Measurements from ENCODE around the gene KLHL29. TPM values are rescaled to one million over a fixed set of nuclear protein-coding genes. Genes with fewer than 3 reads are reported as not detected.
A peak's percentile ranks its signal among the peaks of the same experiment; 100 is the strongest.

KLHL29 gene
- total RNA-seq, 1 donor from 2014 or later = 2.3 TPM

DNA sequence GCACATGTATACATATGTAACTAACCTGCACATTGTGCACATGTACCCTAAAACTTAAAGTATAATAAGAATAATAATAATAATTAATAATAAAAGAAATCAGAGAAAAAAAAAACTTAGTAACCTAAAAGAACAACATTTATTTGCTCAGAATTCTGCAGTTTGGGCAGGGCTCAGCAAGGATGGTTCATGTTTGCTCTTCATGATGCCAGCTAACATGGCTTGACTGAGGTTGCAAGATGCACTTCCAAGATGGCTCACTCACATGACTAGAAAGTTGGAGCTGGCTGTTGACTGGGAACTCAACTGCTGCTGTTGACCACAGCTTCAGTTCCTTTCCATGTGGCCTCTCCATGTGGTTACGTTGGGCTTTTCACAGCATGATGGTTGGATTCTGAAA, 56.4 kb downstream of the KLHL29 start:
- no peak for DNase-seq (ENCODE audit: low spot score)
- ATAC-seq = no peak

DNA sequence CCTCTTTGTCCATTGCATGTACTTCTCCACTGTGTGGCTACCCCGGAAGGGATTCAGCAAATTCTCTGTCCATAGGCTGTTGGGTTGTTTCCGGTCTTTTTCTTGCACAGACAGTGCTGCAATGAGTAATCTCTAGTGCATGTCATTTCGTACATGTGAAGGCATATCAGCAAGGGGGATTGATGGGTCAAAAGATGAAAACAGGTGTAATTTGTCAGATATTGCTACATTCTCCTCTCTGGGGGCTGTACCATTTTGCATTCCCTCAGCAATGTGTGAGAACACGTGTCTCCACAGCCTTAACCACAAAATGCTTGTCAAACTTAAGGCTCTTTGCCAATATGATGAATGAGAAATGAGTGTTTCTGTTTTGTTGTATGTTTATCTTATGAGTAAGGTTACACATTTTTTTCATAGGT, 60.5 kb downstream of the KLHL29 start:
- no peak for DNase-seq (ENCODE audit: low spot score)
- no peak for ATAC-seq

DNA sequence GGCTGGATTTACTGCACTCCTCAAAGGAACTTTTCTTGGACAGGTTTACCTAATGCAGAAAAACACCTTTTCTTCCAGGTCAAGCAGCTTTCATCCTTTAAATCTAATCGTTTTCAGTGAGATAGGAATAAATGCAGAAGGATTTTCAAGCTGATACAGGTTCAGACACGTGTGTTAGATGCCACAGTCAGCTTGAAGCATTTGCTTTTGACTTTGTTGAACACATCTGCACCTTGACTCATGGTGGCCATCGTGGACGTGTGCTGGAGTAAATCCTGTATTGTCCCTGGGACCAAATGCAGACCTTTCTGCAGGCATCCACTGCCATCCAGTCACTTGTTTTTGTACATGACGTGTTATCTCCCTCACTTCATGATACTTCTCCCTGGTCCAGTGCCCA, 61.9 kb downstream of the KLHL29 start:
- no peak for ATAC-seq
- DNase-seq (ENCODE audit: low spot score) = no peak

DNA sequence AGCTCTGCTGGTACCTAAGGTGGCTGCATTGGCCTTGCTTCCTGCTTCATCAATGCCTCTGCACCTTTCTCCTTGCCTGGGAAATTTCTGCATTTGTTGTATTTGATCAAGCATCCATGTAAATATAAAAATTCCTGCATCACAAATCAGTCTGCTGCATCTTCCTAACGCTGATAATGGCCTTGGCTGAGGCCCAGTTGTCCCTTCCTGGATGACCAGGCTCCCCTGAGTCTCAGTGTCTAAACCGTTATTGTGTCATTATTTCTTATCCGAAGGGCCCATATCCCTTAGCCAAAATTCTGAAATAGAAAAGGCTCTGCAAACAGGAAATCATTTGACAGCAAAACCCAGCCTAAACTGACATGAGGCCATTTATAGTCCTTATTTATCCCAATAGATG, 62.4 kb downstream of the KLHL29 start:
- no peak for ATAC-seq
- DNase-seq (ENCODE audit: low spot score) = no peak

DNA sequence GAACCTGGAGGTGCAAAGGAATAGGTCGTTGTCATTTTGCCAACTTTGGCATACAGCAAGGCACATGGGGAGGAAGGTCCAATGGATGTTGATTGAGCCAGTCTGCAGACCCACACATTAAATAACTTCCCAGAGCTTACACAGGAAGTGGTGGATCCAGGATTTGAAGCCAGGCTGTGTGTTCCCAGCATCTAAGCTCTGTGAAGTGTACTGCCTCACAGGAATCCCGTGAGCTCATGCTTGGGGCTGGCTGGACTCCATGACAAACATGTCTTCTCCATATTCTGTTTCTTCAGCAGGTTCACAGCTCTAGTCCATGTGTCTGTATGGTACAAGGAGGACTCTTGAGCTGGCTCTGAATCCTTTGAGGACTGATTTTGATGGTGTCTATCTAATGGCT, 63.9 kb downstream of the KLHL29 start:
- DNase-seq (ENCODE audit: low spot score) (no peak), ATAC-seq (no peak)

DNA sequence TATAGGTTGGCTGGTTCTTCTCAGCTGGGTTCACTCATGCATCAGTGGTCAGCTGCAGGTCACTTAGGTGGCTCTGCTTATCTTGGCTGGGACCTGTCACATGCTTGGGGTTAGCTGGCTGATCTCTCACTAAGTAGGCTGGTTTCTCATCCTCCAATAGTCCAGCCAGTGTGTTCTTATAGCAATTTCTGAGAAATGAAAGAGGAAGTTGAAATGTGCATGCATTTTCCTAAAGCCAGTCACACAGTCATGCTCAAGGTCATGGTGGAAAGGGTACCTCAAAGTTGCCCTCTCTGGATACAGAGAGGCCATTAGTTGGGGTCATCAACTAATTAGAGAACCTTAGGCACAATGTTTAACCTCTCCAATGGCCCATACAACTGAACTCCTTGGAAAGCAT, 64.4 kb downstream of the KLHL29 start:
- DNase-seq (ENCODE audit: low spot score) (no peak), ATAC-seq (peak; percentile 23)

DNA sequence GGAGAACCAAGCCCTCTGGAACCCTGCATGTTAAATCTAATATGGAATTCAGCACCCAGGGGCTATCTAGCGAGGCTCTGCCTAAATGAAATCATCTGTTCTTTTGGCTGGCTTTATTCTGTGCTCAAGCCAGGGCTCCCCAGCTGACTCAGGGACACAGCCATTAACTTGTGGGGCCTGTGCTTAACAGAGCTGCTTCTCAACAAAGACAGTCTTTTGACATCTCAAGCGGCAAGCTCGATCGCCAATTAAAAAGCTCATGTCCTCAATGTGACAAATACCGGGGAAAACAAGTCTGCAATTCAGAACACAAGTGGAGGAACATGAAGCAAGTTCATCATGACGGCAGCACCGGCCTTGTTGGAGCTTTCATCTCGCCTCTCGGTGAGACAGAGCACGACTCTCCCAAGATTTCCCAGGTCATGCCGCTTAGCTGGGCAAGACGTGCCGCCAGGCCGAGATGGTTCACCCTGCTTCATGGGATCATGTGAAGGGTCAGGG, 64.9 kb downstream of the KLHL29 start:
- DNase-seq (ENCODE audit: low spot score) (no peak), ATAC-seq (no peak)

DNA sequence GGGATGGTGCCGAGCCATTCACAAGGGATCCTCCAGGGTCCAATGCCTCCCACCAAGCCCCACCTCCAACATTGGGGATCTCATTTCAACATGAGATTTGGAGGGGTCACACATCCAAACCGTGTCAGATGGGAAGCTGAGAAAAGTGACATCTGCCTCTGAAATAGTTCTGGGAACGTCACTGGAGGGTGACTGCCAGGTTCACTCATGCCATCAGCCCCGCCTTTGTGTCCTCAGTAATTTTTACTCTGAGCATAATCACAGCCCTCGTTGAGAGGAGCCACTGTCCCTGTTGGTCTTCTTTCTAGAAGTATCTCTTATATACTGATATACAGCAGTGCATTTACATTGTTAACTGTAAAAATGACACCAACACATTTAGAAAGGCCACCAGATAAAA, 67.4 kb downstream of the KLHL29 start:
- DNase-seq (ENCODE audit: low spot score) (no peak), ATAC-seq (no peak)

DNA sequence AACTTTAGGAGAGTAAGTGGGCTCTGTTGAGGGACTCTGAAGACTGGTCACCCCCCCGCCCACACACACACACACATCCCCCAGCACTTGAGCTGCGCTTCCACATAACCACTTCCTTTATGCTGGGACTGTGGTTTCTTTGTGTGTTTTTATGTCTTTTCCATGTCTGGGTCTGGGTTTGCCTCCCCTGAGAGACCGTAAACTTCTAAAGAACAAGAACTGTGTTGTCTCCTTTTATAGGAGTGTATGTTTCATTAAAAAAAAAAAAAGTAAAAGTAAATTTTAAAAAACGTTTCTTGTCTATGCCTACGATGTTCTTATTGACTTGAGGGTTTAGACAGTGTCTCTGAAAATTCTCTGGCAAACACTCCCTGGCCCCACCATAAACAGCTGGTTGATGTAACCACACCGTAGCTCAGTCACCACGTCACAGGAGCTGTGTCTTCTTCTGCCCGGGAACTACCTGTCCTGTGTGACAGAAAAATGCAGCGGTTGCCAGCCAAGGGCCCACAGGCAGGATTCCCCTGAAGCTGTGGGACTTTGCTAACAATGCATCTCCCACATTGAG, 68.0 kb downstream of the KLHL29 start:
- ATAC-seq = no peak
- DNase-seq (ENCODE audit: low spot score) = no peak

DNA sequence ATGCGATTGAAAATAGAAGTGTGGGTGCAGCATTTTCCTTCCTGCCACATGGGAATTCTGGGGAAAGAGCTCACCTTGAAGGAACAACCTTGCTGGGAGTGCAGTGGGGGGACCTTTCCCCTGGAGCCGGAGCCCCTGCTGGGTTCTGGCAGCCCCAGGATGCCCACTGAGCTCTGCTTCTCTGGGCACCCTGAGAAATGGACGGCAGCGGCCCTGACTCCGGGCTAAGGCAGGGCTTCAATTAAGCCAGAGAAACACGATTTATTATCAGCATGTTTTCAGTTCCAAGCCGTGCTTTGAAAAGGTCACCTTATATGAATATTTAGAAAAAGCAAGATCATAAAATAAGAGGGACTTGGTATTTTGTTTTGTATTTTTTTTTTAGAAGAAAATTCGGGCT, 68.5 kb downstream of the KLHL29 start:
- DNase-seq (ENCODE audit: low spot score) (no peak), ATAC-seq (no peak)

DNA sequence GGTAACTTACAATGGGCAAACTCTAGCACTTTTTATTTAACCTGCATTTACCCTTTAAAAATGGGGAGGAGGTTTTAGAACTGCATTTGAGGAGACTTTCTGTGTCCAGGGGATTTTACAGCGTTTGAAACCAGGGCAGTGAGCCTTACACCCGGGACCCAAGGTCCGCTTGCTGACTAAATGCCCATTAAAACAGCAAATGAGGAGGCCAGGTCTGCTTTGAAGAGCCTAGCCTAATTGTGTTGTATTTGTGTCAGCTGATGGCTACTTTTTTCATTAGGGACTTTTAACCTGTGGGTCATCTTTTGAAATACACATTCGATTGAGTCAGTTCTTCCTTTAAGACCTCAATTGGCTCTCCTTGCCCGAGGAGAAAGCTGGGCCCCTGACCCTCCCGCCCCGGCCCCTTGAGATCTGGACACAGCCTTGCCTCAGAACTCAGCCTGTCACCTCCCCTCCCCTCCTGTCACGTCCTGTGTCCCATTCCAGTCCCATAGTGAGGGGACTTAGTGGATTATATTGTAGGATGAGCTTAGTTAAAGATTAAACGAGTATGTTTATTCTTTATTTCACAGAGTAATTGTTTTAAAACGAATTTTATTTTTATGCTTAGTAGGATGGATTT, 69.0 kb downstream of the KLHL29 start:
- ATAC-seq = peak; percentile 13
- DNase-seq (ENCODE audit: low spot score) = no peak

DNA sequence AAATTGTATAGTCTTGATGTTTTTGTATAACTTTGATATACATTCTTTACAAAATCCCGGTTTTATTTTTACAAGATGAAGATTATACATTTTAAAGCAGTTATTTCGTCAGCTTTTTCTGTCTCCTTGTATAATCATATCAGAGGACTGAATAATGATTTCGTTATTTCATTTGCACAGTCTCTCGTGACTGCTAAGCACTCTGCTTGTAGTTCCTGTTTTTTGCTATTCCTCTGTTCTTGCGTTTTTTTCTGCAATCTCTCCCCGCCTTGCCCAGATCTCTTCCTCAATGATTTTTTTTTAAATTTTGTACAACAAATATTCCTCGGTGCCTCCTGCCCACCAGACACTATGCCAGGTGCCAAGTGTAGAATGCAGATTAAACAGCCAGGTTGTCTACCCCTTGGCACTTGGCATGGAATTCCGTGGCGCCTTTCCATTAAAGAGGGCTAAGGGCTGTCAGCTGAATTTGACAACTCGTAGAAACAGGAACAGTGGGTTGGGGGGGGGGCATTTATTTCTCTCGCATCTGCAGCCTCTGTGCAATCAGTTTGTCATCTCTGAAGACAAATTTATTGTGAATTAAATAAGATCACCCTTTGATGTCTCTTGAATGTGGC, 69.6 kb downstream of the KLHL29 start:
- ATAC-seq (no peak), DNase-seq (ENCODE audit: low spot score) (no peak)

DNA sequence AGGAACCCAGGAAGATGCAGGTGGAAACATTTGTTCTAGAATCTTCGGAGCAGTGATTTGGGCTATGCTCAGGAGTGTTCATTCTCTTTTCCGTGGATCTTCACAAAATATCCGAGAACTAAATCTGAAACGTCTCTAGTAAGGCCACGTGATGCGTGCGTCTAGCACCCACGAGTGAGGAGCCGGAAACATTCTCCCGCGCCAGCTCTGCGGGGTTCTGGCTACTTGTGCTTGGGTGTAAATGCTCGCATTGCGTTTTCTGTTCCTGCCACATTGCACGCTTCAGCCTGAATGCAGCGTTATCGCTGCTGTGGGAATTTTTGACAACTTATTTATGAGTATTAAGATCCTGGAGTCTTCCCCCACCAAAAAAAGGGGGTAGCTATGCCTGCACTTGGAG, 71.4 kb downstream of the KLHL29 start:
- no peak for ATAC-seq

DNA sequence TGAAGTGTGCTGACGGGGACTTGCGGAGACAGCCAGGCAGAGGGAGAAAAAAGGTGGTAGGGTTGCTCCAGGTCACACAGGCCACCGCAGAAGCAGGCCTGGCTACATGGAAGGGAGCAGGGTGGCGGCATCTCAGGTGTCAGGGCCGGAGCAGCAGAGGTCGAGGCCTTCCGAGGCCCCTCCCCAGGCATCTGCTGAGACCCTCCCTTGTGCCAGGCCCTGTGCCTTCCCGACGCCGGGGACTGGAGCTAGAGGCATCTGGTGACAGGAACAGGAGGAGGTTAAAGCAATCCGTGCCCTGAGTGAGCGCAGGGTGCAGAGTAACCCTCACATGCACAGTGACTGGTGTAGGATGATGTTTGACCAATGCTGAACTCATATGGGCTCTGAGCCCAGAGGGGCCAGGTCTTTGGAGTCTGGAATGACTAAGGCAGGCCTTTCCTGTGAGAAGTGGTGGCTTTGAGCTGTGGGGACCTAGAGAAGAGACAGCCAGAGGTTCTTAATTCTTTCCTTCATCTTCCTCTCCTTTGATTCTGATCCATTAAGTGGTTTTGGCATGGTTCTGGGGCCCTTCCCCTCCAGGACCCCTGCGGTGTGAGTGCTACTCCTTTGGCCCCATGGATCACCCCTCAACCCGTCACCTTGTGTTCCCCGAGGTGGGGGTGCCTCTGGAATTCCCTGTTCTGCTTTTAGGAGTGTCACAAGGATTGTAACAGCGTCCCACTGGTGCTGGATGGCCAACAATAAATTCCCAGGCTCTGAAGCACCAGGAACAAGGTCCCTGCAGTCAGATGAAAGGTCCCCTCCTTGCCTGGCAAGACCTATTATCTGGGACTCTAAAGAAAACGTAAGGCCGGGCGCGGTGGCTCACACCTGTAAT, 72.1 kb downstream of the KLHL29 start:
- DNase-seq (ENCODE audit: low spot score) = no peak
- ATAC-seq = no peak

More for the DNA sequence above, 71.4 kb downstream of the KLHL29 start:
- no peak for DNase-seq (ENCODE audit: low spot score)

DNA sequence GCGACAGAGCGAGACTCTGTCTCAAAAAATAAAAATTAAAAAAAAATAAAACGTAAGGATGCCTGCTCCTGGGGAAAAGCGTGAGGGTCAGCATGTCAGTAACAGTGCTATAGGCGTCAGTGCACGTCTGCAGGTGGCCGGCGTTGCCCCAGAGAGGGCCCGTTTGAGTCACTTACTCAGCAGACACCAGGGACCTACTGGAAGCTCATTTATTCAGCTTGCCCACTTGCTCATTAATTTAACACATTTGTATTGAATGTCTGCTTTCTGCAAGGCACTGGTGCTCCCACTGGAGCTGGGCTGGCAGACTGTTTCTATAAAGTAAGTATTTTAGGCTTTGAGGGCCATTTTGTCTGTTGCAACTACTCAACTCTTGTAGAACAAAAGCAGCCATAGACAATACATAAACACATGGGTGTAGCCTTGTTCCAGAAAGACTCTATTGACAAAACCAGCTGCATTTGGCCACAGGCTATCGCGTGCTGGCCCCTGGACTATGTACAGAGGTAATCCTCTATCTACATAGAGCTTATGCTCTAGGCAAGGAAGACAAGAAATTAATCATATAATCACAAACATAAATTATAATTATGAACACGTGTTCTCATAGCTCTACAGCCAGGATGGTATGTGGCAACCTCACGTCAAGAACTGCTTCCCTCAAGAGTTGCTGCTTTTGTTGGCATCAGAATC, 73.2 kb downstream of the KLHL29 start:
- DNase-seq (ENCODE audit: low spot score) (no peak), ATAC-seq (no peak)

DNA sequence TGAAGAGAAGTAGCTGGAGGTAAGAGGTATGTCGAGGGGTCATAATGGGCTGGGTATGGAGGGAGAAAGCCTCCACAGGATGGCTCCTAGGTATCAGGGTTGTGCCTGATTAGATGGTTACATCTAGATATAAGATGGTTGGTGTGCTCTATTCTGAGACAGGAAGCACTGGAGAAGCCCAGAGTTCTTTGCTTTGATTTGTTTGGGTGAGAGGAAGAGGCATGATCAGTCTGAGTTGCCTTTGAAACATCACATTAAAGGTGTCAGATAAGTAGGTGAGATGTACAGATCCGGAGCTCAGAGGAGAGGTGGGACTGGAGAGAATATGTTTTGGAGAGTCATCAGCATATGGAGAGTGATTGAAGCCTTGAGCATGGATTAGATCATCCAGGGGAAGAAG, 74.1 kb downstream of the KLHL29 start:
- no peak for ATAC-seq
- no peak for DNase-seq (ENCODE audit: low spot score)

DNA sequence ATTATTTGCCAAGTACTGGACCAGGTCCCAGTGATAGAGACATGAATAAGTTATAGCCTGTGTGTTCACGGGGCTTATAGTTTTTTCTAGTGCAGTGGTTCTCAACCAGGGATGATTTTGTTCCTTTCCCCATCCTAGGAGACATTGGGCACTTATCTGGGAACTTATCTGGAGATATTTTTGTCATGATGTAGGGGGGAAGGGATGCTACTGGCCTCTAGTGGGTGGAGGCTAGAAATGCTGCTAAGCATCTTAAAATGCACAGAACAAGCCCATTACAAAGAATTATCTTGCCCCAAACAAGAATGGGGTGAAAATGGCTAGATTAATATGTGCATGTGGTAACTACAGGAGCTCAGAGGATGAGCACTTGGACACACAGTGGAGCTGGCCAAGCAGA, 75.2 kb downstream of the KLHL29 start:
- ATAC-seq = peak; percentile 74
- no peak for DNase-seq (ENCODE audit: low spot score)

DNA sequence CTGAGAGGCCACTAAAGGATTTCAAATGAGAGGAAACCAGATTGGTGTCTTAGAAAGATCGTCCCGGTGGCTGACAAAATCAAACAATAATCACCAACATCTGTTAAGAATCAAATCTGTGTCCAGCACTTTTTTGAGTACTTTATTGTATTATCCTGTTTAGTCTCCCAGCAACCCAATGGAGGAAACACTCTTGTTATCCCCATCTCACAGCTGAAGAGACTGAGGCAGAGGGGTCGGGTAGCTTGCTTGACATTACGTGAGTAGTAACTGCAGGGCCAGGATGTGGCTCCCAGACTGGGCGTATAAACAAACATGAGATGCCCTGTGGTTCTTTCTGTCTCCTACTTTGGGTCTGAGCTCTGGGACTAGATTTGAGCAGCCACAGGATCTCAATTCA, 76.0 kb downstream of the KLHL29 start:
- ATAC-seq (no peak), DNase-seq (ENCODE audit: low spot score) (no peak)

DNA sequence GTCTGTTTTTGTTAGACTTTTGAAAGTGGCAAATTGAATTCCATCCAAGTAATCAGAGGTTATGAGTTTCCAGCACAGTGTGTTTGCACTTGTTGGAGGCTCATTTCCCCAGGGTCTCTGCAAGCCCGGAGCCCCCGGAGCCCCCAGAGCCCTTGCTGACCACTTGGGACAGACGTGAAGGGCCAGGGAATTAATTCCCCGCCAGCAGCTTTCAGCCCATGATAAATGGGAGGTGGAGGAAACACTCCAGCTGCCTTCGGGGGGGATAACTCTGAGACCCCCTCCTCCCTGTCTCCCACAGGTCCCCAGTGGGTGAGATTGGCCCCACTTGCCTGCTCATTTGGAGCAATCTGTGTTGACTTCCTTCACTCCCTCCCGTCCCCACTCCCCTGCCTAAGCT, 79.2 kb downstream of the KLHL29 start:
- no peak for ATAC-seq
- DNase-seq (ENCODE audit: low spot score) = no peak

DNA sequence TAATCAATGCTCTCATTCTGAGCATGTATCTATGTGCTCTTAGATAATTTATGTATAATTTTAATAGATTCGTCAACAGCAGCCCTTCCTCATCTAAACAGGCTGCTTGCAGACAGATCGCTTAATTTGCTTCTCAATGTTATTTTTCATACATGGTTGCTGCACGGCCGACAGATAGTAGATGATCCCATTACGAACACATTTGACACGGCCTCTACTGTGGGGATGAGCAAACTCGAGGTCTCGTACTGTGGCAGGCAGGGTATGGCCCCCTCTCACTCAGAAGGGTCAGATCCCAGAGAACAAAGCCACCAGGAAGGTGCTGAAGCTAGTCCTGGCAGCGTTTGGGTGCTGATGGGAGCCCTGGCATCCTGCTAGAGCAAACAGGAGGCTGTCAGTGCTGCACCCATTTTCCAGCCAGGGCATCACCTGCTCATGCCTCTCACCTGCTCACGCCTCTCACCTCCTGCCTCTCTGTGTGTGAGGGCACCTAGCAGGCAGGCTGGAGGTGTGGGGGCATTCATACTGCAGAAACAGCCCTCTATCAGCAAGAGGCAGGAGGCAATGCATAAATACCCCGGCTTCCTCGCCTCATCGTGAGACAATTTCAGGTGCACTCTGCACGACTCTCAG, 80.0 kb downstream of the KLHL29 start:
- no peak for DNase-seq (ENCODE audit: low spot score)
- ATAC-seq = no peak

DNA sequence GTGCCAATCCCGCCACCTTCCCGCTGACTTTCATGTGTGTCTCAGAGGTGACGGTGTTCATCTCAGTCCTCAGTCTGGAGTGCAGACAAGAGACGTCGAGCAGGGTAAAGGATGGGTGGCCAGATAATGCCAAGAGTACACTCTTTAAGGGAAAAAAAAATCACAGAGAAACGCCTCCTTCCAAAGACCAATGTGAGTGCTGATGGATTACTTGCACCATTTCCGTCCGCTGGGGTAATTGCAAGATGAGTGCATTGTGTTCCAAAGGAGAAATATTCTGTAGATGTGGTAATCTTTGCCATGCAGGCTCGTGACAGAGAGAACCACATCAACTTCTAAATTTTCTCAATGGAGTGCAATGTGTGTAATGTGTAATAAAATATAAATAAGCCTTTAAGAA, 81.0 kb downstream of the KLHL29 start:
- ATAC-seq = no peak
- DNase-seq (ENCODE audit: low spot score) = no peak
